HFF-Myc (cell line): ENCODE measurements around the gene SPEM2.
A peak's percentile ranks its signal among the peaks of the same experiment; 100 is the strongest.
"Not testable (repeated sequence)": the region's sequence is repeated elsewhere in the genome, so short reads cannot be mapped to it uniquely, and the experiment has no call there.

Source experiments
- DNase-seq: peaks from one replicate; pipeline ENCODE4 v3.0.0-alpha.2; 2011; ENCODE audit warnings: low read depth; ENCODE audit errors: extremely low read depth
- H3K4me3 ChIP-seq: replicated peaks from 2 replicates; pipeline ENCODE4 v1.5.1; 2011; ENCODE audit warnings: low read depth, mild to moderate bottlenecking, control low read depth, low read length
- CTCF ChIP-seq: IDR thresholded peaks from 2 replicates; pipeline ENCODE4 v1.5.1; 2012; ENCODE audit warnings: mild to moderate bottlenecking, low read depth, low read length, control low read depth; ENCODE audit errors: missing control alignments

Gene SPEM2

GRCh38 chr17:7468804-7469389 lies 43.5 kb downstream of the SPEM2 start:
- H3K4me3 ChIP-seq: no peak overlapping the region
- no peak for TF ChIP-seq CTCF
- no peak for DNase-seq

GRCh38 chr17:7469843-7470242 lies 44.4 kb downstream of the SPEM2 start:
- H3K4me3 ChIP-seq, DNase-seq: not testable (repeated sequence)

- not testable (repeated sequence) for DNase-seq, H3K4me3 ChIP-seq
These were observed 45.1 kb downstream of the SPEM2 start for GRCh38 chr17:7470457-7470973.

- no peak for TF ChIP-seq CTCF
- H3K4me3 ChIP-seq: no peak overlapping the region
- no peak for DNase-seq
These were observed 46.3 kb downstream of the SPEM2 start for GRCh38 chr17:7471729-7472128.

GRCh38 chr17:7474767-7475166 lies 49.4 kb downstream of the SPEM2 start:
- not testable (repeated sequence) for H3K4me3 ChIP-seq

GRCh38 chr17:7475764-7476422 lies 50.5 kb downstream of the SPEM2 start:
- H3K4me3 ChIP-seq: no peak overlapping the region
- DNase-seq: no peak
- no peak for TF ChIP-seq CTCF

More at GRCh38 chr17:7474767-7475166, 49.4 kb downstream of the SPEM2 start:
- not testable (repeated sequence) for DNase-seq

GRCh38 chr17:7476494-7476893 lies 51.1 kb downstream of the SPEM2 start:
- H3K4me3 ChIP-seq: no peak overlapping the region
- no peak for DNase-seq
- TF ChIP-seq CTCF: no peak

GRCh38 chr17:7476951-7477350 lies 51.5 kb downstream of the SPEM2 start:
- DNase-seq: no peak
- no peak for TF ChIP-seq CTCF
- peak overlapping the region; percentile 72 for H3K4me3 ChIP-seq
